DMS 273 (cell line): Measurements from ENCODE around the gene CCL26.
"Not testable (repeated sequence)": the region's sequence is repeated elsewhere in the genome, so short reads cannot be mapped to it uniquely, and the experiment has no call there.

Experiments
- DNase-seq: peaks from one replicate; lab custom pipeline; 2025; ENCODE audit not compliant: unreplicated experiment; lab: John Stamatoyannopoulos, UW

CCL26 gene

DNA sequence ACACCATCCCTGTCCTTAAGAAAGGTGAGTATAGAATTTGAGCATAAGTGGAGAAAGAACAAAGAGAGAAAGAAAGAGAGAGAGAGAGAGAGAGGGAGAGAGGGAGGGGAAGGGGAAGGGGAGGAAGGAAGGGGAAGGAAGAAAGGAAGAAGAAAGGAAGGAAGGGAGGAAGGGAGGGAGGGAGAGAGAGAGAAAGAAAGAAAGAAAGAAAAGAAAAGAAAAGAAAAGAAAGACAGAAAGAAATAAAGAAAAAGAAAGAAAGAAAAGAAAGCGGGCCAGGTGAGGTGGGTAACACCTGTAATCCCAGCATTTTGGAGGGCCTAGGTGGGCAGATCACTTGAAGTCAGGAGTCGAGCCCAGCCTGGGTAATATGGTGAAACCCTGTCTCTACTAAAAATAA lies 21.7 kb upstream of the CCL26 start:
- DNase-seq = no peak

DNA sequence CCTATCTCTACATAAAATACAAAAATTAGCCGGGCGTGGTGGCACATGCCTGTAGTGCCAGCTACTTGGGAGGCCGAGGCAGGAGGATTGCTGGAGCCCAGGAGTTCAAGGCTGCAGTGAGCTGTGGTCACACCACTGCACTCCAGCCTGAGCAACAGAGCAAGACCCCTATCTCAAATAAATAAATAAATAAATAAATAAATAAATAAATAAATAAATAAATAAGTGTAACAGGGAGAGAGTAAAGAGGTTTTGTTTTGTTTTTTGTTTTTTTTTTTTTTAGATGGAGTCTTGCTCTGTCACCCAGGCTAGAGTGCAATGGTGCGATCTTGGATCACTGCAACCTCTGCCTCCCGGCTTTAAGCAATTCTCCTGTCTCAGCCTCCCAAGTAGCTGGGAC lies 20.6 kb upstream of the CCL26 start:
- DNase-seq = not testable (repeated sequence)

DNA sequence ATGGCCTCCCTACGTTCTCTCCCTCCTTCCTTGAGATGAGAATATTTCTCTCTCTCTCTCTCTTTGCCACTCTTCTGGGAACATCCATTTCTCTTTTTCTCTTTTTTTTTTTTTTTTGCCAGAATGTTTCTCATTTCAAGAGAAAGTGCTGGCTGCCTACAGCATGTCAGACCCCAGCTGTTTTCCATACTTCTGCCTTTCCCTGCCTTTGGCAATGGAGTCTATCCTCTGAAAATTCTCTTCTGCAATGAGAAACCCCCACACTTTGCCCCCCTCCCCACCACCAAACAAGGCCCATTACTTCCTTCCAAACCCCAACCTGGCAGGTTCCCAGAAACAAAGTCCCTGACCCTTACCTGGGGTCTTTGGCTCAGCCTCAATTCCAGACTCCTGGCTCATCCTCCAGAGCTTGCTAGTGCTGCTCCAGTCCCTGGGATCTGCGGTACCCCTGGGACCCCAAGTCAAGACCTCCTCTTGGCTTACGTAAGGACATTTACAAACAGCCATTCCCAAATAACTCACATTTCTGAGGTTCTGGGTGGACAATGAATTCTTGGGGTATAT lies 17.4 kb upstream of the CCL26 start:
- DNase-seq = no peak

DNA sequence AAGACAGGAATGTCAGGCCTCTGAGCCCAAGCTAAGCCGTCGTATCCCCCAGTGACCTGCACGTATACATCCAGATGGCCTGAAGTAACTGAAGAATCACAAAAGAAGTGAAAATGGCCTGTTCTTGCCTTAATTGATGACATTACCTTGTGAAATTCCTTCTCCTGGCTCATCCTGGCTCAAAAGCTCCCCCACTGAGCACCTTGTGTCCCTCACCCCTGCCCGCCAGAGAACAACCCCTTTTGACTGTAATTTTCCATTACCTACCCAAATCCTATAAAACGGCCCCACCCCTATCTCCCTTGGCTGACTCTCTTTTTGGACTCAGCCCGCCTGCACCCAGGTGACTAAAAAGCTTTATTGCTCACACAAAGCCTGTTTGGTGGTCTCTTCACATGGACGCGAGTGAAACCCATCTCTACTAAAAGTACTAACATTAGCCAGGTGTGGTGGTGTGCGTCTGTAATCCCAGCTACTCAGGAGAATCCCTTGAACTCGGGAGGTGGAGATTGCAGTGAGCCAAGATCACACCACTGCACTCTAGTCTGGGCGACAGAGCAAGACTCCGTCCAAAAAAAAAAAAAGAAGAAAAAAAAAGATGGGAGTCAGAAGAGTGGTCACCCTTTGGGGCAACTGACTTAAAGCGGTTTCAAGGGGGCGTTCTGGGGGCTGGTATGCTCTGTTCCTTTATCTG lies 16.3 kb upstream of the CCL26 start:
- DNase-seq = not testable (repeated sequence)

DNA sequence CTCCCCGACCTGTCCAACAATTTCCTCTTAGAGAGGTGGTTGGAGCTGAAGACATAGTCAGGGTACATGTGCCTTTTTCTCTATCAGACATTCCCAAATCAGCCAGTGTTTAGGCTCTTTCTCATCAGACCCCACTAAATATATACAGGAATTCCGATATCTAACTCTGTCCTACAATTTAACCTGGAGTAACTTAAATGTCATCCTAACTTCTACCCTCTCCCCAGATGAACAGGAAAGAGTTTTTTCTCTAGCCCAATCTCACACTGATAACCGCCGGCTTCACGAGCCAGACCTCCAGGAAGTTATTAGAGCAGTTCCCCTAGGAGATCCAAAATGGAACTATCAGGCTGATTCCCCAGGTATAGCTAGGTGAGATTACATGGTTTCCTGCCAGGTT lies 11.0 kb upstream of the CCL26 start:
- DNase-seq = not testable (repeated sequence)

DNA sequence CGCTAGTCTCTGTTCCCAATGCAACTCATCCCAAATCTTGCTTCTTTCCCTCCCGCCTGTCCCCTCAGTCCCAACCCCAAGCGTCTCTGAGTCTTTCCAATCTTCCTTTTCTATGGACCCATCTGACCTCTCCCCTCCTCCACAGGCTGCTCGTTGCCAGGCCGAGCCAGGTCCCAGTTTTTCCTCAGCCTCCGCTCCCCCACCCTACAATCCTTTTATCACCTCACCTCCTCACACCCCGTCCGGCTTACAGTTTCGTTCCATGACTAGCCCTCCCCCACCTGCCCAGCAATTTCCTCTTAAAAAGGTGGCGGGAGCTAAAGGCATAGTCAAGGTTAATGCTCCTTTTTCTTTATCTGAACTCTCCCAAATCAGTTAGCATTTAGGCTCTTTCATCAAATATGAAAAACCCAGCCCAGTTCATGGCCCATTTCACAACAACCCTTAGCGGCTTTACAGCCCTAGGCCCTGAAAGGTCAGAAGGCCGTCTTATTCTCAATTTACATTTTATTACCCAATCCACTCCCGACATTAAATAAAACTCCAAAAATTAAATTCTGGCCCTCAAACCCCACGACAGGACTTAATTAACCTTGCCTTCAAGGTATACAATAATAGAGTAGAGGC lies 8.7 kb upstream of the CCL26 start:
- not testable (repeated sequence) for DNase-seq

DNA sequence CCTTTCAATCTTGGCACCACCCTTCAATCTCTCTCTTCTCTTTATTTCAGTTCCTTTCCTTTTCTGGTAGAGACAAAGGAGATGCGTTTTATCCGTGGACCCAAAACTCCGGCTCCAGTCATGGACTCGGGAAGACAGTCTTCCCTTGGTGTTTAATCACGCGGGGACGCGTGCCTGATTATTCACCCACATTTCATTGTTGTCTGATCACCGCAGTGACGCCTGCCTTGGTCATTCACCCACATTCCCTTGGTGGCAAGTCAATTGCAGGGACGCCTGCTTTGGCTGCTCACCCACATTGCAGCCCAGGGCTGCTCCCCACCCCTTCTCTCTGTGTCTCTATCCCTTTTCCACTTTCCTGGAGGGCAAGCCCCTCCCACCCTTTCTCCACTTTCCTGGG lies 7.5 kb upstream of the CCL26 start:
- DNase-seq = not testable (repeated sequence)

DNA sequence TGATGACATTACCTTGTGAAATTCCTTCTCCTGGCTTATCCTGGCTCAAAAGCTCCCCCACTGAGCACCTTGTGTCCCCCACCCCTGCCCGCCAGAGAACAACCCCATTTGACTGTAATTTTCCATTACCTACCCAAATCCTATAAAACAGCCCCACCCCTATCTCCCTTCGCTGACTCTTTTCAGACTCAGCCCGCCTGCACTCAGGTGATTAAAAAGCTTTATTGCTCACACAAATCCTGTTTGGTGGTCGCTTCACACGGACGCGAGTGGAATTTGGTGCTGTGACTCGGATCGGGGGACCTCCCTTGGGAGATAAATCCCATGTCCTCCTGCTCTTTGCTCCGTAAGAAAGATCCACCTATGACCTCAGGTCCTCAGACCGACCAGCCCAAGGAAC lies 7.0 kb upstream of the CCL26 start:
- DNase-seq = not testable (repeated sequence)

DNA sequence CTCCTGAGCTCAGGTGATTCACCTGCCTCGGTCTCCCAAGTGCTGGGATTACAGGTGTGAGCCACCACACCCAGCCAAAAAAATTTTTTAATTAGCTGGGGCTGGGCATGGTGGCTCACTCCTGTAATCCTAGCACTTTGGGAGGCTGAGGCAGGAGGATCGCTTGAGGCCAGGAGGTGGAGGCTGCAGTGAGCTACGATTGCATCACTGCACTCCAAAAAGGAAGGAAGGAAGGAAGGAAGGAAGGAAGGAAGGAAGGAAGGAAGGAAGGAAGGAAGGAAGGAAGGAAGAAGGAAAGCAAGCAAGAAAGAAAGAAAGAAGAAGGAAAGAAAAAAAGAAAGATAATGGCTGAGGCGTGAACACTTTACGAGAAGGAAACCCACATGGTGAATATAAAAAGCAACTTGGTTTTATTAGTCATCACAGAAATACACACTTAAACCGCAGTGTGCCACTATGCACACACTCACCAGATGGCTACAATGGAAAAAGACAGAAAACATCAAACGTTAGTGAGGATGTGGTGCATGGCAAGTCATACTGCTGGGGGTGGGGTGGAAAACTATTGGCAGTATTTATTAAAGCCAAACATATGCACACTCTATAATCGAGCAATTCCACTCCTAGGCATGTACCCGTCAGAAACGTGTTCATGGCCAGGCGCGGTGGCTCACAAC lies 4.4 kb upstream of the CCL26 start:
- DNase-seq = peak; percentile 69

DNA sequence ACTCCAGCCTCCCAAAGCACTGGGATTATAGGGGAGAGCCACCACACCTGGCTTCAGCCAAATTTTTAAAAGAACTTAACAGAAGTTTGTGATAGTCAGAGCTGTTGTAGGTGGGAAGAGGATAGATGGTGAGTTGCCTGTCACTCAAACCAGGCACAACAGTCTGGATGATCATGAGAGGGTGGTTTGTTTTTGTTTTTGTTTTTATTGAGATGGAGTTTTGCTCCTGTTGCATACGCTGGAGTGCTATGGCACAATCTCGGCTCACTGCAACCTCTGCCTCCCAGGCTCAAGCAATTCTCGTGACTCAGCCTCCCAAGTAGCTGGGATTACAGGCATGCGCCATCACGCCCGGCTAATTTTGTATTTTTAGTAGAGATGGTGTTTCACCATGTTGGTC lies 1.9 kb upstream of the CCL26 start:
- DNase-seq = not testable (repeated sequence)

DNA sequence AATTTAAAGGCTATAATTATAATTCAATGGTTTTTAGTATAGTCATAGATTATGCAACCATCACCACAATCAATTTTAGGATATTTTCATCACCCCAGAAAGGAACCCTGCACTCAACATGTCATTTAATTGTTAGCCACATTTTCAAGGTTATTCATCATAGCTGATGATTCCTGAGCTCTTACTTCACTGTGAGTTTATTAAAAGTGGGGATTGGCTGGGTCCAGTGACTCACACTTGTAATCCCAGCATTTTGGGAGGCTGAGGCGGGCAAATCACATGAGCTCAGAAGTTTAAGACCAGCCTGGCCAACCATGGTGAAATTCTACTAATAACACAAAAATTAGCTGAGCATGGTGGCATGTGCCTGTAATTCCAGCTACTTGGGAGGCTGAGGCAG lies 787 bp downstream of the CCL26 start:
- DNase-seq = no peak

DNA sequence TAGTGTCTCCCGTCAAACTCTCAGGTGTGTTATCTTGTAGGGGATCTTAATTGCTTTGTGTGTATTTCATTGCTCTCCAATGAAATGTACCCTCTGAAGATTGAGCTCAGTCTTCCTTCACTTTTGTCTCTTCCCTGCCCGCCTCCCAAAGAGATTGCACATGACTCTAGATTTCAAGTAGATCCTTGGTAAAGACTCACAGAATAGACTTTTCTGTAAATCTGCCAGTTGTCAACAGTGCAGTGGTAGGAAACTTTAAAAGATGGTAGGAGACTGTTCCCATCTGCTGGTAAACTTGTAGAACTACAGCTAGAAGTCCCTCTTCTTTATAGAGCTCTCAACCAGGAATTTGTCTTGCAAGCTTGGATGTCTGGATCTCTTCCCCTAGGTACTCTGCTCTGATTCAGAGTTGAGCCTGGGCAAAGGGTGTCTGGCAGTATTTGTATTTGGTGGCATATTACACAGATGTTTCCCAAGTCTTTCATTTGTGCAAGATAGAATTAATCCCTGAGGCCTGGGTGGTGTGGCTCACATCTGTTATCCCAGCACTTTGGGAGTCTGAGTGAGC lies 9.6 kb downstream of the CCL26 start:
- peak; percentile 84 for DNase-seq

DNA sequence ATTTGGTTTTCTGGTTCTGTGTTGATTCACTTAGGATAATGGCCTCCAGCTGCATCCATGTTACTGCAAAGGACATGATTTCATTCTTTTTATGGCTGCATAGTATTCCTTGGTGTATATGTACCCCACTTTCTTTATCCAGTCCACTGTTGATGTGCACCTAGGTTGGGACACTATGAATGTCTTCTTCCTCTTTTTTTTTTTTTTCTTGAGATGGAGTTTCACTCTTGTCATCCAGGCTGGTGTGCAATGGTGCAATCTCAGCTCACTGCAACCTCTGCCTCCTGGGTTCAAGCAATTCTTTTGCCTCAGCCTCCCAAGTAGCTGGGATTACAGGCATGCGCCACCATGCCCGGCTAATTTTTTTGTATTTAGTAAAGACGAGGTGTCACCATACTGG lies 10.2 kb downstream of the CCL26 start:
- DNase-seq = not testable (repeated sequence)

DNA sequence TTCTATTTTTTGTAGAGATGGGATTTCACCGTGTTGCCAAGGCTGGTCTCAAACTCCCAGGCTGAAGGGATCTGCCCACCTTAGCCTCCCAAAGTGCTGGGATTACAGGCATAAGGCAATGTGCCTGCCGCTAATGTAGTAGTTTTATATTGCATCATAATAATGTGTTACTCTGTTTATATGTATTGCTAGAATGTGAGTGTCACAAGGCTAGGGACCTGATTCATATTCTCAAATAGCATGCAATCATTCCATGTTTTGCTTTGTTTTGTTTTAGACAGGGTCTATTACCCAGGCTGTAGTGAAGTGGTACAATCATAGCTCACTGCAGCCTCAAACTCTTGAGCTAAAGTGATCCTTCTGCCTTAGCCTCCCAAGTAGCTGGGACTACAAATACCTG lies 13.5 kb downstream of the CCL26 start:
- DNase-seq = no peak

DNA sequence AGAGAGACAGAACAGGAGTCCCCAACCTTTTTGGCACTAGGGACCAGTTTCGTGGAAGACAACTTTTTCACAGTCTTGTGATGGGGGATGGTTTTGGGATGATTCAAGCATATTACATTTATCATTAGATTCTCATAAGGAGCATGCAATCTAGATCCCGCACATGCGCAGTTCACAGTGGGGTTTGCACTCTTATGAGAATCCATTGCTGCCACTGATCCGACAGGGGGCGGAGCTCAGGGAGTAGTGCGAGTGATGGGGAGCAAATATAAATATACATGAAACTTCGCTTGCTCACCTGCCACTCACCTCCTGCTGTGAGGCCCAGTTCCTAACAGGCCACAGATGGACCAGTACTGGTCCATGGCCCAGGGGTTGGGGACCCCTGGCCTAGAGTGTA lies 14.2 kb downstream of the CCL26 start:
- DNase-seq = no peak

DNA sequence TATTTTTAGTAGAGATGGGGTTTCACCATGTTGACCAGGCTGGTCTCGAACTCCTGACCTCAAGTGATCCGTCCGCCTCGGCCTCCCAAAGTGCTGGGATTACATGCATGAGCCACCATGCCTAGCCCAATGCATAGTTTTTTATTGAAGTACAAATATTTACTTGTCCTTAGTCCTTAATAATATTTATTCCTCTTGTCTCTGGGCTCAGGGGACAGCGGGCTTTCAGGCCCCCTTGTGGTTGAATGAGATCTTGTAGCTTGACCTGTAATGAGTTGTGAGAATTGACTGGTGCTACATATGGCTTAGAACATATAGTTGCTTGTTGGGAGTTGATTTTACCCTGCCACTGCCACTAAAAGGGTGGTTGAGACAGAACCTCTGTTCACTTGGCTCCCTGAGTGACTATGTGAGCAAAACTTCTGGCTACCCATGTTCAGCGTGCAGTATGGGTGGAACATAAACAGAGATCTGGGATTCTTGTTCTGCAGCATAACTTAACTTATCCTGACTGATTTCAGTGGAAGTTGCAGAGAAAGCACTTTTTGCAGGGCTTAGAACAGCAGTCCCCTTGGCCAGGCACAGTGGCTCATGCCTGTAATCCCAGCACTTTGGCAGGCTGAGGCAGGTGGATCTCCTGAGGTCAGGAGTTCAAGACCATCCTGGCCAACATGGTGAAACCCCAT lies 14.9 kb downstream of the CCL26 start:
- DNase-seq = peak; percentile 67

DNA sequence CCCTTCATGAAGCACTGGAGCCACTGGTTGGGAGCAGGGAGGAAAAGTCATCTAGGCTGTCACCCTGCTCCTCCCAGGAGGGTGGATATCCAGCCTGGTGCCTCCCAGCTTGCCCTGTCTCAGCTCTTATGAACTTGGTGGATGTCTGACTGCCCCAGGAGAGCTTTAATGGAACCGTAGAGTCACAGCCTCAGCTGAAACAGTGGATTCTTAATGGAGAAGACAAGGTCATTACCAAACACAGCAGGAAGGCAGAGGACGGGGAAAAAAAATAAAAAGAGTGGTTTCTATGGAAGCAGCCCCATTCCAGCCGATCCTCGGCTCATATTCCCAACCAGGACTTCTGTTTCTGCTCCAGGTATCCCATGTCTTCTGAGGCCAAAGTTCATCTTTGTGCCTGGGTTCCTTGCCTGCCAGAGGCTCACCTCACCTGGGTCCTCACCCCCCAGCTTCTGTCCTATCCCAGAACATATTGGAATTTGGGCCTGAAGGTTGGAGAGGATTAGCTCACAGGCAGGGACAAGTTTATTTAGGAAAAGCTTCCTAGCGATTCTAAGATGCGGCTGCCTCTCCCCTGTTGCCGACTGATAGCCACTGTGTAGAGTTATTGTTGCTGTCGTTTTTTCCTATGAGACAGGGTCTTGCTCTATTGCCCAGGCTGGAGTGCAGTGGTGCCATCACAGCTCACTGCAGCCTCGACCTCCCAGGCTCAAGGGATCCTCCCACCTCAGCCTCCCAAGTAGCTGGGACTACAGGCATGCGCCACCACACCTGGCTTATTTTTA lies 15.6 kb downstream of the CCL26 start:
- no peak for DNase-seq

DNA sequence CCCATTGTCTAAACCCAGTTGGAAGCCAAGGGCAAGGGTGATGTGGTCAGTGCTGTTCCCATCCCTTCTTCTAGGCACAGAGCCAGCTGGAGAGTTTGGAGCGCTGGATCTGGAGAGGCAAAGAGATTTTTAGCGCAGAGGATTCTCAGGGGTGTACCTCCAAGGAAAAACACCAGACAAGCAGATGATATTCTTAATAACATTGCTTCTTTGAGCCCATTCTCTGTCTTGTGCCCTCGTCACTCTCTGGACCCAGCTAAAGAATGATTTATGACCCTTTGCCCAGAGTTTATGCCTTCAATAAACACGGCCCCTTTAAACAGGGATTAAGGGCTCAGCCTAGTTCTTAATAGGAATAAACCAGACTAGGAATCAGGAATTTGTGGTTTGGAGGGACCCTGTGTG lies 28.6 kb downstream of the CCL26 start:
- no peak for DNase-seq

DNA sequence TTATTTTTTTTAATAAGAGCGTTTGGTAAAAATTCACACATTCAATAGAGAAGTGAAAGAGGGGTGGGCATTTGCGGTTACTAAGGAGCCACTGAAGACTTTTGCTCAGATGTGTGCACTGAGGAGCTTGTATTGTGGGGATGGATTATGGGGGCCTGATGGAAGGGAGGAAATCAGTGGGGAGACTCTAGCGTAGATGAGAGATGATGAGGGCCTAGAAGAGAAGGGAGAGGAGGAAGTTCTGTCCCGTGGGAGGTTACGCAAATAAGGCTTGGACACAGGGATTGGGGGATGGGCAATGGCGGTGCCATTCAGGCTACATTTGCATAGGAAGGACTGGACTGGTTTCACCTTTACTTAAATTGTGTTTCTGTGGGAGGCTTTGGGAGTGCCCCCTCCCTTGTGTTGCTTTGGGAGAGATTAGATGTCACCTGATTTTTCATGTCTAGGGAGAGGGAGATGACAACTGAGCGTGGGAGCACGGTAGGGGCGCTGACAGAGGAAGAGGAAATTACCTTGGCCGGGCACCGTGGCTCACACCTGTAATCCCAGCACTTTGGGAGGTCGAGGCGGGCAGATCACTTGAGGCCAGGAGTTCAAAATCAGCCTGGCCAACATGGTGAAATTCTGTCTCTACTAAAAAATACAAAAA lies 31.0 kb downstream of the CCL26 start:
- no peak for DNase-seq
